HG03139 (cell line): Measurements from ENCODE around the gene ANKRD7.
A peak's percentile ranks its signal among the peaks of the same experiment; 100 is the strongest.

Source experiments
- ATAC-seq: cut with Tn5 transposase; IDR thresholded peaks from one replicate; pipeline ENCODE4 v1.9.1; 2021; ENCODE audit not compliant: unreplicated experiment

Gene ANKRD7, protein sequence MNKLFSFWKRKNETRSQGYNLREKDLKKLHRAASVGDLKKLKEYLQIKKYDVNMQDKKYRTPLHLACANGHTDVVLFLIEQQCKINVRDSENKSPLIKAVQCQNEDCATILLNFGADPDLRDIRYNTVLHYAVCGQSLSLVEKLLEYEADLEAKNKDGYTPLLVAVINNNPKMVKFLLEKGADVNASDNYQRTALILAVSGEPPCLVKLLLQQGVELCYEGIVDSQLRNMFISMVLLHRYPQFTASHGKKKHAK

GRCh38 chr7:118224521-118224920 is at the start of gene ANKRD7:
Gene ANKRD7, plus strand, starts transcription at chr7:118224704. Its CDS starts 127 bp downstream, at chr7:118224831.
- no peak for ATAC-seq

GRCh38 chr7:118175740-118176139 is 48.8 kb upstream of the ANKRD7 start:
- ATAC-seq, result no peak

- ATAC-seq, result no peak
Observed at GRCh38 chr7:118179191-118179590, 45.3 kb upstream of the ANKRD7 start.

DNA sequence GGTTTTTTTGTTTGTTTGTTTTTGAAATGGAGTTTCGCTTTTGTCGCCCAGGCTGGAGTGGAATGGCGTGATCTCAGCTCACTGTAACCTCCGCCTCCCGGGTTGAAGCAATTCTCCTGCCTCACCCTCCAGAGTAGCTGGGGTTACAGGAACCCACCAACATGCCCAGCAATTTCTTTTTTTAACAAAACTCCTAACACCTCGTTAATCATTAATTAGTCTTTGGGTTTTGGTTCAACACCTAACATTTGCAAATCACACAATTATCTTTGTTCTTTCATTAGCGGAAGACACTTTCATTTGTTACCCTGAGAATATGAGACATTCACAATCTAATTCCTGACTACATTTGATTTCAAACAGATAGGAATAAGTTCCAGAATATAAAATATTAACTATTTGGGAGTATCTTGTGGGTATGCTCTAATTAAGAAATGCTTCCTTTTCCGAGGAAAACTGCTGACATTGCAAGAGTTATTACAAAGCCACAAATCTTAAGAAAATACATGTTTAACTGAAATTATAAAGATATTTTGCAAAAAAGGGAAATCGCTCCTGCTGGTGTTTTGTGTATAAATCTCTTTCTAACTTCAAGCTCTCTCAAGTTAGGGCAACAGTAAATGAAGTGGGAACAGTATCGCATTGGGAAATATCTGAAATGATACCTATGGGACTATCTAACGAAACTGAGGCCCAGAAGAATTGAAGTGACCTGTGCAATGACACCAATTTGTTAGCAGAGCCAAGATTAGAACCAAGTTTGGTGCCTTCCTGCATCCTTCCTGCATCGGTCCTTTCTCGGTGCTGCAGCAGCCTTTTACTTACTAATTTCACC is 41.7 kb upstream of the ANKRD7 start:
- ATAC-seq, result no peak

- peak; percentile 0 for ATAC-seq
Observed at GRCh38 chr7:118183428-118183785, 41.1 kb upstream of the ANKRD7 start.

DNA sequence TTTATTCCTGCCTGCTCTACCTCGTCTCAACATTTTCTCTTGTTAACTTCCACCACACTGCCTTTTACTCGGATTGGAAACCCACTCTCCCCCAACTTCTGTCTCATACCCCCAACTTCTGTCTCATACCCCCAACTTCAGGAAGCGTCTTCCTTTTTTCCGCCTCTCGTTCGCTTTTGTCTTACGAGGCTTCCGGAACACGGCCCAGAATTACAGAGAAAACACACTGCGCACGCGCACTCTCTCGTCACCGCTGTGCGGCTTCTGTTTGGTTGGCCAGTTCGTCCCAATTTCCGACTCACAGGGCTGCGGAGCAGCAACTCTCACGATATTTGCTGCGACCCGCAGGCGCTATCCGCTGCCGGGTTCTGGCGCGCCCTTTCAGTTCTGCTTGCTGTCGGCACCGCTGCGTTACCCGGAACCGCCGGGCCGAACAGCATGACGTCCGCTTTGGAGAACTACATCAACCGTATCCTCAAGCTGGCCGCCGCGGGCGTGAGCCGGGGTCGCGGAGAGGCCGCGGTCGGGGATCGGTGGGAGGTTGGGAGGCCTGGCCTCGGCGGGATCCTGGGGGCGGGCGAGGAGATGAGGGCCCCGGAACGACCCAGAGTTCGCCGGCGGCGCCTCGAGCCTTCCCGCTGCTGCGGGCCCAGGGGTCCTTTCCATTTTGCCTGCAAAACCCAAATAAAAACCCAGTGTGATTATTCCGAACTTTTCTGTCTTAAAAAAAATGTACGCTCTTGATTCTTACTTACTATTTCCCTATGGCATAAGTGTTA is 40.5 kb upstream of the ANKRD7 start, which contains the start of gene LSM8:
Gene LSM8 (plus strand): TSS at position 379 of the 779 bp plus-strand sequence. CDS start 60 bp downstream, at position 439.
- peak; percentile 98 for ATAC-seq

- no peak for ATAC-seq
Observed at GRCh38 chr7:118184565-118184940, 40.0 kb upstream of the ANKRD7 start.

- no peak for ATAC-seq
Observed at GRCh38 chr7:118185163-118185860, 39.2 kb upstream of the ANKRD7 start.

DNA sequence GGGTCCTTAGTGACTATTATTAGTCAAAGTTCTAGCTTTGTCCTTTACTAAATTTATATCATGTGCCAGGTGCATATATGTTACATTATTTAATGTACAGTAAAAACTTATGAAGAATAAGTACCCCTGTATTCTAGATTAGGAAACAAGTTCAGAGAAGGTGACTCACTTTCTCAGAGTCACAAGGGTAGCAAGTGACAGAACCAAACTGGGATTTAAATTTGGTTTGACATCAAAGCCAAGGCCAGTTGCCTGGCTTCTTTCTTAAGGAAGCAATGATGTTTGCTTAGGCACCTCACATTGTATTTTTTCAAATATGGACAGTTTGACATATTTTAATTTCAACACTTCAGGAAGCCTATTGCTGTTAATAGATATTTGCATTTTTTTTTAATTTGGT is 38.0 kb upstream of the ANKRD7 start:
- ATAC-seq, result no peak

GRCh38 chr7:118194571-118194970 is 29.9 kb upstream of the ANKRD7 start:
- ATAC-seq, result no peak

DNA sequence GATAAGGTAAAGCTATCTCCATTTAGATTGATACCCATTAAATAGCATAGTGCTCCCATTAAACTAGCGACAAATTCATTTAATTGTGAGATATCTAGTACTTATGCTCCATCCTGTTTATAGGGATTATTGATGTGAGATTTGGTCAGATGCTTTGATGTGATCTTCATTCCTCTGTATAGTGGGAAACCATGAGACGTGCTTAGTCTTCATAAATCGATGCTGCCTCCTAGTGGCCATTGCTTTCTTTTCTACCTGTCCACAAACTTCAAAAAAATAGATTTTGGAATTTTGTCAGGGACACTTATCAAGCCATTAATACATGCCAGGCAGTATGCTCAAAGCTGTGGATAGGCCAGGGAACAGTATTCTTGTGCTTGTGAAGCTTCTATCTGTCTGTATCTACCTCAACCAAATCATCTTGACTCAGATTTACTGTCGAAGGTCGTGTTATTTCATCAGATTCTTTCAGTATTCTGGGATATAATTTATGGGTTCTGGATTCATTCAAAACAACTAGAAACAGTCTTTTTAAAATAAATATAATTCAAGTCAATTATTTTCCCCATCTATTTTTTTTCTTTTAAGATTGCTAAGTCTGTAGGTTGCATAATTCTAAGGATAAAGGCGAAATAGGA is 28.5 kb upstream of the ANKRD7 start:
- peak; percentile 73 for ATAC-seq

DNA sequence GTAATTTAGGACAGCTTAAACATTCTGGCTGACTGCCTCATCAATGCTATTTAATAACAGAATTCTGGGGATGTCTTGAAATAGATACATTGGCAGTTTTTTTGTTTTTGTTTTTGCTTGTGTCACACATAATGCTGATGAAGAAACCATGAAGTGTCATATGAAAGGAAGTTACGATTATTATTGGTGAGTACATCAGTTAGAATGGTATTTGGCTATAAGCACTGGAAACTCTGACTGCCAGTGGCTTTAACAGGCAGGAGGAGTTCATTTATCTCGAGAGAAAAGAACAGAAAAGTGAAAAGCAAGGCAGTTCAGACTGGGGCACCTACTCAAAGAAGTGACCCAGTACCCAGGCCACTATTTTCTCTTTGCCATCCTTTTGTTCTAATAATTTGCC is 22.4 kb upstream of the ANKRD7 start:
- no peak for ATAC-seq

DNA sequence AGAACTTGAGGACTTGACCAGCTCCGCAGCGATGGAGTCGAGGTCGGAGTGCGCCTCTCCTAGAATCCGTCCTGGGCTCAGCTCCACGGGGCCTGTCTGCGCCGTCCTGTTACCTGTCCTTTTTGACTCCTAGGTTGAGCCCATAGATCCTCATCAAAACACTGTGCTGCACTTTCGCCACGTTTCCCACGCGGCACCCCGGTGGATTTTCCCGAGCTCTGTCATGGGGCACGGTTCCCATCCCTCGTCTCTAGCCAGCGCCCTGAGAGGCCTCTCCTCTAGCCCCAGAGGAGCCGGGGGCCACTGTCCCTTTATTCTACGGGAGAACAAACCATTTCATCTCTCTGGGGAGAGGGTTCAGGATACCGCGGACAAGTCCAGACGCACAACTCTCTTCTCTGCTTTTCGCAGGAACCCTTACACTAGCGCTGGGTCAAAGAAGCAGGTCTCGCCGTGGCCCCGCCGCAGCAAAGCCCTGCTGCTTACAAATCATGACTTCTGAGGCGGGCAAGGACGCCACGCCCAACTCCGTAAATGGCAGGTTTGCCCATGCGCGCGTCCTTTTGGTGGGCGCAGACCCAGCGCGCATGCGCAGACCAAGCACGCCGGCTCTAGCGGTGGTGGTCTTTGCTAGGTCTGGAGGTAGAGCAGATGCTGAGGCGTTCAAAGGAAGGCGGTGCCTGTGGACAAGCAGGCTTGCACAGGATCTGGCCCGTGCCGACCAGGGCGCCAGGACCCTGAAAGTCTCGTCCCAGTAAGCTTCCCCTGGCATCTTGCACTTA is 10.3 kb upstream of the ANKRD7 start:
- peak; percentile 96 for ATAC-seq

DNA sequence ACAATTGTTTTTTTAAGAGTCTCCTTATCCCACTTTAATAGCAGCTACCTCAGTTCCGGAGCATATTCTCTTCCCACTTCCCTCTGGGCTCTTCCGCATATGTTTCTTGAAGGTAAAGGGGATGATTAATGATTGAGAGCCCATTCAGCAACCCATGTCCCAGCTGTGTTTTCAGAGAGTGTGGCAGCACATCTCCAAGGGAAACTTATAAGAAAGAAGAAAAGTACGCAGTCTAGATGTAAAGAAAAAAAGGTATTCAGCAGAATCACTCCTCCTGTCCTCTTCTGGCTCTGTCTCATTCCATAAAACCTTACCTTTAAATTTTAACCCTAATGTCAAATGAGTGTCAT is 9.7 kb upstream of the ANKRD7 start:
- peak; percentile 9 for ATAC-seq

GRCh38 chr7:118217210-118217619 is 7.3 kb upstream of the ANKRD7 start:
- ATAC-seq, result no peak

GRCh38 chr7:118218413-118219156 is 5.9 kb upstream of the ANKRD7 start:
- no peak for ATAC-seq

DNA sequence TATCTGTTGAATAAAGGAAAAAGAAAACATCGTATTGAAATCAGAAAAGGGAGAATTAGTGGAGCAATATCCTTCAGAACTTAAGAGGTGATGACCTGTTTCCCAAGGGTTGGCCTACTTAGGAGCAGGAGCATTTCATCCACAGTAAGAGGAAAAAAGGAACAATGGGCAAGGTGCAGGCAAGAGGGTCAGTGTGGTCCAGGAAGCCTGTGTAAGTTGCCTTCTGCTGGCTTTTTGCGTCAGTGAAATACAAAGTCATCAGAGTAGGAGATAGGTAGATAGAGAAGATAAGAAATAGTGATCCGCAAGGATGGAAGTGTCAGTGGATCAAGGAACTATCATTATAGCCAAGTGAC is 5.4 kb upstream of the ANKRD7 start:
- no peak for ATAC-seq

DNA sequence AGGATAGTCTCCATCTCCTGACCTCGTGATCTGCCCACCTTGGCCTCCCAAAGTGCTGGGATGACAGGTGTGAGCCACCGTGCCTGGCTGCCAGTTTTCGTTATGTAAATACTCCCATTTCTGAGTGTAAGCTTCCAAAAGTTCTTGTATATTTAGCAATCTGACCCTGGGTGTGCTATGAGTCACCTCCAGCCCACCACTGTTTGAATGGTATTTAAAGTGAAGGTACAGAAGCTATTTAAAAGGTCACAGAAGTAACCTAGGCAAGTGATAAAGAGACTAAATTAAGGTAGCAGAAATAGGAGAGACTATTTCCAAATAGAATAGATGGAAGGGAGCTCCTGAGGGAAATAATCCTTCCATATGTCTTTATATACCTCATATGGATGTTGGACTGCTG is 3.9 kb upstream of the ANKRD7 start:
- no peak for ATAC-seq

DNA sequence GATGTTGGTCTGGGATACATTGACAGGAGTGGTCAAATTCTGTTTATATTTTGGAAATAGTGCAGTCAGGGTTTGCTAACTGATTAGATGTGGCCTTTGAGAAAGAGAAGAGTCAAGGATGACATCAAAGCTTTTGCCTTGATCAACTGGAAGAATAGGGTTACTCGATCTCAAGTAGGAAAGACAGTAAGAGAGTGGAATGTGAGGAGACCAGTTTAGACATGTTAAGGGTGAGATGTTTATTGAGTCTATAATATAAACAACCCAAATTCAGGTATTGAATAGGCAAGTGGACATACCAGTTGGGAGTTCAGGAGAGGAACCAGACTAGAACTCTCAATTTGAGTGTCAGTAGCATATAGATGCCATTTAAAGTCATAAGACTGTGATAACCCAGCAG is 1.9 kb upstream of the ANKRD7 start:
- ATAC-seq, result no peak
